ENCODE results near the gene LGALS3BP.
A peak's percentile ranks its signal among the peaks of the same experiment; 100 is the strongest.

Gene LGALS3BP

DNA sequence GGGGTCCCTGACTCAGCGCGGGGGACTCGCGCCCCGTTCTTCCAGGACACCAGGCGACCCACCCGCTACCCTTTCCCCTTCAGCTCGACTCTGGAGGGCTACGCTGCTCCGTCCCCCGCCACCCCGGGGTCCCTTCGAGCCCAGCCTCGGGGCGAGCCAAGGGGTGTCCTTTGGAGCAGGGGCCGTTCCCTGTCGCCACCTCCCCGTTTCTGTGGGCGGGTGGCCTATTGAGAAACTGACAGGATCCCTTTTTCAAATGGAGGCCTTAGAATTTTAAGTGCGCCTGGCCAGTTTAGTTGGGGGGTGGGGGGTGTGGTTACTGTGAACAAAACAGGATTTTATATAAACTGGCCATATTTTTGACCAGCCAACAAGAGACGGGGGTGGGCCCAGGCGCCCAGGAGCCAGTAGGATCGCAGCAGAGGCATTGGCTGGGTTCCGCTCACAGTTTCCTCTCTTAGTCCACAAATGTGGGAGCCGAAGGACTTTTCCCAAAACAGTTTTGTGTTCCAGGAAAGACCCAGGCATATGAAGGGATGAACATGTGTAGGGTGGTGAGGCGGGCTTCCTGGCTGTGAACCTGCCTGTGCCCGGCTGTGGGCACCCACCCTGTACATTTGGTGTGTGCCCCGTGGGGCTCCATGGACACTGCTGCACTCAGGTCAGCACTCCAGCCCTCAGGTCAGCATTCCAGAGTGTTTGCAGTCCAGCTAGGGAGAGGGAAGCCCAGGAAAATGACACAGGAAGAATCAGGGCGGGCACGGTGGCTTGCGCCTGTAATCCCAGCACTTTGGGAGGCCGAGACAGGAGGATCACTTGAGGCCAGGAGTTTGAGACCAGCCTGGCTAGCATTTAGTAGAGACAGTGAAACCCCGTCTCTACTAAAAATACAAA lies 53.8 kb downstream of the LGALS3BP start:
- Histone ChIP-seq H3K4me1 (ENCODE audit: insufficient read depth, insufficient read length) (peaks cover 19% of the 10 kb centered on the region), H3K4me3 (ENCODE audit: insufficient read length, low read depth) (peak overlapping the region; percentile 48), H3K9ac (ENCODE audit: insufficient read length, low read depth) (peak overlapping the region; percentile 74), H3K9me3 (ENCODE audit: insufficient read depth, low read length) (no peaks in the 10 kb centered on the region), H3K27me3 (ENCODE audit: insufficient read depth, insufficient read length) (no peaks in the 10 kb centered on the region), H3K36me3 (ENCODE audit: insufficient read depth, insufficient read length, low read length) (peaks cover 15% of the 10 kb centered on the region)
- TF ChIP-seq SUZ12 (IDR thresholded peaks at IDR 0.05; ENCODE audit: extremely low read depth, insufficient read depth, insufficient read length) (no peak), ZNF274 (IDR thresholded peaks at IDR 0.05; ENCODE audit: low read depth, low read length) (no peak), YY1 (IDR thresholded peaks at IDR 0.05; ENCODE audit: insufficient read depth, insufficient read length) (no peak)
- DNase-seq (ENCODE audit: low read depth, low spot score) = no peak

DNA sequence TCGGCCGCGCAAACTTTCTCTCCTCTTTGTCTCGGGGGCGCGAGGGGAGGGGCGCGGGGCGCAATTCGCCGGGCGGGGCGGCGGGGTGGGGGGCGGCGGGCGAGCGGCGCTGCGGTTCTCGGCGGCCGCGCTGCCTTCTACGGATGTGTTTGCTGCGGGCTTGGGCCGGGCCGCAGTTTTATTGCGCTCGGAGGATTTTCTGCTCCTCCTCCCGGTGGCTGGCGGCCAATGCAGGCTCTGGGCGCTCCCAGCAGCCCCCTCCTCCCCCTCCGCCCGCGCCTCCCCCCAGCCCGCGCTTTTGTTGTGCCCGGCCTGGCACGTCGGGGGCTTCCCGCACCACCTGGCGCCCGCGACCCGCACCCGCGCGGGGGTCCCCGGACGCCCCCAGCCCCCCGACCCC lies 54.5 kb downstream of the LGALS3BP start, which contains the start of gene TIMP2:
Gene TIMP2 (minus strand): TSS at position 154 of the 400 bp plus-strand sequence. CDS start 299 bp downstream, outside the sequence.
- TF ChIP-seq YY1 (IDR thresholded peaks at IDR 0.05; ENCODE audit: insufficient read depth, insufficient read length) (no peak), SUZ12 (IDR thresholded peaks at IDR 0.05; ENCODE audit: extremely low read depth, insufficient read depth, insufficient read length) (no peak), ZNF274 (IDR thresholded peaks at IDR 0.05; ENCODE audit: low read depth, low read length) (no peak)
- Histone ChIP-seq H3K27me3 (ENCODE audit: insufficient read depth, insufficient read length) (no peaks in the 10 kb centered on the region), H3K9ac (ENCODE audit: insufficient read length, low read depth) (peak within 1 kb of the TSS; percentile 74), H3K4me1 (ENCODE audit: insufficient read depth, insufficient read length) (peaks cover 24% of the 10 kb centered on the region), H3K36me3 (ENCODE audit: insufficient read depth, insufficient read length, low read length) (peaks cover 15% of the 10 kb centered on the region), H3K9me3 (ENCODE audit: insufficient read depth, low read length) (no peaks in the 10 kb centered on the region), H3K4me3 (ENCODE audit: insufficient read length, low read depth) (peak within 1 kb of the TSS; percentile 57)
- DNase-seq (ENCODE audit: low read depth, low spot score) = no peak

DNA sequence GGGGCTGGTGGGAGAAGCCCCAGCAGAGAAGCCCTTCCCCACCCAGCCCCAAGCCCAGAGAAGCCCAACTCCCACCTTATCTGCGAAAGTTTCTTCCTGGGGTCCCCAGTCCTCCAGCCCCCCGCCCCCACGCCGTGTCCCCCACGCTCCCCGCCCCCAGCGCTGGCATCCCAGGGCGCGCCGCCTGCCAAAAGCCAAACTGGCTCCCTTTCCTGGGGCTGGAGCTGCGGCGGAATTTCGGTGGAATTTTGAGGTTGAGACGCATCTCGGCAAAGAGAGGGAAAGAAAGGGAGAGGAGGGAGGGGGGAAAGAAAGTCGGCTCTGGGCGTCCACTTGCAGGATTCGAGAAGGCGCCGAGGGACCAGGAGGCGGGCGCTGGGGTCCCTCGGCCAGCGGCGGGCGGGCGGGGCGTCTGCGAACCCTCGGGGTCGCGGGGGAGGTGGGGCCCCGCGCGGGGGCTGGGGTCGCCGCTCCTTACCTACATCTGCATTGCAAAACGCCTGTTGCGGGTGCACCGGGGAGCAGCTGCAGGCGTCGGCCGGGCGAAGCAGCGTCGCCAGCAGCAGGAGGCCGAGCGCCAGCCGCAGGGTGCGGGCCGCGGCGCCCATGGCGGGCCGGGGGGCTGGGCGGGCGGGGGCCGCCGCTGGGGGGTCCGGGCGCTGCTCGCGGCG lies 55.1 kb downstream of the LGALS3BP start:
- peak overlapping the region; percentile 62 for H3K9ac ChIP-seq (ENCODE audit: insufficient read length, low read depth)
- H3K4me1 ChIP-seq (ENCODE audit: insufficient read depth, insufficient read length) = peaks cover 30% of the 10 kb centered on the region
- no peaks in the 10 kb centered on the region for H3K9me3 ChIP-seq (ENCODE audit: insufficient read depth, low read length)
- H3K27me3 ChIP-seq (ENCODE audit: insufficient read depth, insufficient read length) = no peaks in the 10 kb centered on the region
- H3K4me3 ChIP-seq (ENCODE audit: insufficient read length, low read depth) = peak overlapping the region; percentile 57
- TF ChIP-seq YY1 (IDR thresholded peaks at IDR 0.05; ENCODE audit: insufficient read depth, insufficient read length) (no peak), ZNF274 (IDR thresholded peaks at IDR 0.05; ENCODE audit: low read depth, low read length) (no peak), SUZ12 (IDR thresholded peaks at IDR 0.05; ENCODE audit: extremely low read depth, insufficient read depth, insufficient read length) (no peak)
- DNase-seq (ENCODE audit: low read depth, low spot score) = no peak
- H3K36me3 ChIP-seq (ENCODE audit: insufficient read depth, insufficient read length, low read length) = peaks cover 15% of the 10 kb centered on the region

DNA sequence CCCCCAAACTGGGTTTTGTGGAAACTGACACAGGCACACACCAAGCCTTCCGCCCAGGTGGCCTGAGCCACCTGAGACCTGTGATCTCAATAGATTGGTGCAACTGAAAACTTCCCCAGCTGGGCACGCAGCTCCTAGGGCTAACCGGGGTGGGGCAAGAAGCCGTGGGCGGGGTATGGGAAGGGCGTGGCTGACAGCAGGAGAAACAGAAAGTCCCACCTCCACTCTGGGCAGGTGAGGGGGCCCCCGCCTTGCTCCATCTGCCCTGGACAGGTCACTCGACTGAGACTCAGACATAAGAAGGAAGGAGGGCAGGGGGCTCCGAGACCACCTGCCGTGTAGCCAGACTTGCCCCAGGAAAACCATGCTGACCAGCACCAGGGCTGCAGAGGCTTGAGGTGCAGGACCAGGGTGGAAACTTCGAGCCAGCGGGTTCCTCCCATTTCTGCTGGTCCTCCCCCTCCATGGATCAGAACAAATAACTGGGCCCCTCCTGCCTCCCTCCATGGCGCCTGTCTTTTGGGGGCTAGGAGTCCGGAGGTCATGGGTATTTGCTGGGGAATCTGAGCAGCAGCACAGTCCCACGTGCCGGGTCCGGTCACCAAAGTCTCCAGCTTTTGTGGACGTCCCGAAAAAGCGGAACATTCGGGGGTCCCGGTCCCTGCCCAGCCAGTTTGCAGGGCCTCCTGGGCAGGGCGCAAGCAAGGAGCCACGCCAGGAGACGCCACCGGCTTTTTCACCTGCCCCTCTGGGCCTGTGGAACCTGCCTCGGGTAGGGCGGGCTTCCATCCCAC lies 55.9 kb downstream of the LGALS3BP start:
- TF ChIP-seq YY1 (IDR thresholded peaks at IDR 0.05; ENCODE audit: insufficient read depth, insufficient read length) = no peak
- peak overlapping the region; percentile 62 for H3K9ac ChIP-seq (ENCODE audit: insufficient read length, low read depth)
- no peaks in the 10 kb centered on the region for H3K9me3 ChIP-seq (ENCODE audit: insufficient read depth, low read length)
- peaks cover 34% of the 10 kb centered on the region for H3K4me1 ChIP-seq (ENCODE audit: insufficient read depth, insufficient read length)
- H3K4me3 ChIP-seq (ENCODE audit: insufficient read length, low read depth) = peak overlapping the region; percentile 57
- peaks cover 18% of the 10 kb centered on the region for H3K36me3 ChIP-seq (ENCODE audit: insufficient read depth, insufficient read length, low read length)
- no peaks in the 10 kb centered on the region for H3K27me3 ChIP-seq (ENCODE audit: insufficient read depth, insufficient read length)
- no peak for DNase-seq (ENCODE audit: low read depth, low spot score)

DNA sequence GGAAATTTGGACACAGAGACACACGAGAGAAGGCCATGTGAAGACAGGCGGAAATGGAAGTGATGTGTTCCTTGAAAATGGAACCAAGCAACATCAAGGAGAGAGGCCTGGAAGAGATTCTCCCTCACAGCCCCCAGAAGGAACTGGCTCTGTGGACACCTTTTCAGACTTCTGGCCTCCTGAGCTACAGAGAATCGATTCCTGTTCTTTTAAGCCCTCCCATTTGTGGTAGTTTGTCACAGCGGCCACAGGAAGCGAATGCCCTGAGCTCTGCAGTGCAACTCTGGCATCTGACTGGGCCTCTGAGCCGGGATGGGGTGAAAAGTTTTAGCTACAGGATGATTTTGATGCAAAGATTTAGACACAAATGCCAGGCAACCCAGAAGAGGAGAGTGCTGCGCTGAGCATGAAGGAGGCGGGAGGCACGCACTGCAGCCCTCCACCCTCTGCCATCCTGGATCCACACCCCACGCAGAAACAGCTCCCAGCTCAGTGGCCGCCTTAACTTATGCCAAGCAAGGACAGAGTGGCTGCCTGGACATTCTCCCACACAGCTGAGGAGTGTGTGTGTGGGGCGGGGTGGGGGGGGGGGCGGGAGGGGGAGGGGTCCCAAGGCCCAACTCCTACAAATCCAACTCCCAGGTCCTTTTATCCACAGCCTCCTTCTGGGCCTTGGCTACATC lies 56.8 kb downstream of the LGALS3BP start:
- Histone ChIP-seq H3K4me1 (ENCODE audit: insufficient read depth, insufficient read length) (peaks cover 31% of the 10 kb centered on the region), H3K9me3 (ENCODE audit: insufficient read depth, low read length) (no peaks in the 10 kb centered on the region), H3K9ac (ENCODE audit: insufficient read length, low read depth) (peak overlapping the region; percentile 65), H3K27me3 (ENCODE audit: insufficient read depth, insufficient read length) (no peaks in the 10 kb centered on the region), H3K4me3 (ENCODE audit: insufficient read length, low read depth) (no peak overlapping the region), H3K36me3 (ENCODE audit: insufficient read depth, insufficient read length, low read length) (peaks cover 21% of the 10 kb centered on the region)
- no peak for TF ChIP-seq YY1 (IDR thresholded peaks at IDR 0.05; ENCODE audit: insufficient read depth, insufficient read length)
- no peak for TF ChIP-seq SUZ12 (IDR thresholded peaks at IDR 0.05; ENCODE audit: extremely low read depth, insufficient read depth, insufficient read length)
- TF ChIP-seq ZNF274 (IDR thresholded peaks at IDR 0.05; ENCODE audit: low read depth, low read length) = no peak
- DNase-seq (ENCODE audit: low read depth, low spot score) = no peak

DNA sequence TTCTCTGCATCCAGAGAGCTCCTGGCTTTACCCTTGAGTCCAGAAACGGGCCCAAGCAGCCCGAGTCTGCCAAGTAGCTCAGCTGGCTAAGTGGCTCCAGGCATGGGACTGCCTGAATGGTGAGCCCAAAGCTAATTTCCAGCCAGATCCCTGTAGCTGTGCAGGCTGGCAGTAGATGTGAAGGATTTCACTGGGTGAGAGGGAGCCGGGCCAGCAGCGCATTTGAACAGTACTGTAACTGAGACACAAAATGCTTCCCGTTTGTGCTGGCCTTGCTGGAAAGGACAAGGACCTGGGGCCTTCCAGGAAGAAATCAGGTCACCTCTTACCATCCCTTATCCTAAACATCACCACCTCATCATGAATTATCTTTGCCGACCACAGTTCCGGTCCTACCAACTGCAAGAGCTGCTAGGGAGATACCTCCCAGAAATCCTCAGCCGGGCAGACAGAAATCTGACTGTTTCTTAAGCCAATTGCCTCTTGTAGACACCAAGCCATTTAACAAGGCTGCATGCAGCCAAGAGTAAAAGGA lies 58.2 kb downstream of the LGALS3BP start:
- H3K9ac ChIP-seq (ENCODE audit: insufficient read length, low read depth) = no peak overlapping the region
- TF ChIP-seq SUZ12 (IDR thresholded peaks at IDR 0.05; ENCODE audit: extremely low read depth, insufficient read depth, insufficient read length) (no peak), YY1 (IDR thresholded peaks at IDR 0.05; ENCODE audit: insufficient read depth, insufficient read length) (no peak), ZNF274 (IDR thresholded peaks at IDR 0.05; ENCODE audit: low read depth, low read length) (no peak)
- H3K4me3 ChIP-seq (ENCODE audit: insufficient read length, low read depth) = no peak overlapping the region
- no peak for DNase-seq (ENCODE audit: low read depth, low spot score)
- H3K4me1 ChIP-seq (ENCODE audit: insufficient read depth, insufficient read length) = peaks cover 34% of the 10 kb centered on the region
- peaks cover 22% of the 10 kb centered on the region for H3K36me3 ChIP-seq (ENCODE audit: insufficient read depth, insufficient read length, low read length)
- no peaks in the 10 kb centered on the region for H3K9me3 ChIP-seq (ENCODE audit: insufficient read depth, low read length)
- H3K27me3 ChIP-seq (ENCODE audit: insufficient read depth, insufficient read length) = no peaks in the 10 kb centered on the region

All from NT2/D1 (cell line).